Measurements from ENCODE around the gene FDX2.

The FDX2 gene

DNA sequence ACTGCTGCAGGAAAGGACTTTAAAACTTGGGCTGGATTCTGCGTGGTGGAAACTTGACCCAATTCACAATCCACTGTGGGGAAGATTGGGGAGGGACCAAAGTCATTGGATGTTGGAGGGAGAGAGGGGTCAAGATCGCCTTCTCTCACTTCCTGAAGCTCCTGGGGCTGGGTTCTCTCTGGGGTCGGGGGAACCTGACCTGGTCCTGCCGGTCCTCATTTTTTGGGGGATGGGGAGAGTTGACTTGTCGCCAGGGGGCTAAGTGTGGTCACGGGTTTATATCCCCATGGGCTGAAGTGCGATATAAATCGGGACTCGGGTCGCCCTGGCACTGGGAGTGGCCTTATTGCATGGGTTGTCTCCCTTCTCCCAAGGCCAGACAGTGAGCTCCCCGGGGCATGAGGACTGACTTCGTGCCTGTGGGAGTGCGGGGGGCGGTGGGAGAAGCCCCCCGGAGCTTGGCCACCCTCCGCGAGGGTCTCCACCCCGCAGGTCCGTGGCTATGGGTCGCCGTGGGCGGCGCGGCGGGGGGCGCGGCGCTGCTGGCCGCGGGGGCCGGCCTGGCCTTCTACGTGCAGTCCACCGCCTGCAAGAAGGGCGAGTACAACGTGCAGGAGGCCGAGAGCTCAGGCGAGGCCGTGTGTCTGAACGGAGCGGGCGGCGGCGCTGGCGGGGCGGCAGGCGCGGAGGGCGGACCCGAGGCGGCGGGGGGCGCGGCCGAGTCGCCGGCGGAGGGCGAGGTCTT, 19.8 kb downstream of the FDX2 start:
- DNase-seq, result no peak

GRCh38 chr19:10295305-10295846, 20.4 kb downstream of the FDX2 start:
- DNase-seq, result no peak

DNA sequence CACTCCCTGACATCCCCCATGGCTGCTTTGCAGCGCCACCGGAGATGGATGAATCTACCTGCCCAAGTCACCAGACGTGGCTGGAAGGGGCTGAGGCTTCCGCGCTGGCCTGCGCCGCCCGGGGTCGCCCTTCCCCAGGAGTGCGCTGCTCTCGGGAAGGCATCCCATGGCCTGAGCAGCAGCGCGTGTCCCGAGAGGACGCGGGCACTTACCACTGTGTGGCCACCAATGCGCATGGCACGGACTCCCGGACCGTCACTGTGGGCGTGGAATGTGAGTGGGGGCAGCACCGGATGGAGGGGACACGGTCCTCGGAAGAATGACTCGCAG, 21.5 kb downstream of the FDX2 start:
- DNase-seq, result no peak

DNA sequence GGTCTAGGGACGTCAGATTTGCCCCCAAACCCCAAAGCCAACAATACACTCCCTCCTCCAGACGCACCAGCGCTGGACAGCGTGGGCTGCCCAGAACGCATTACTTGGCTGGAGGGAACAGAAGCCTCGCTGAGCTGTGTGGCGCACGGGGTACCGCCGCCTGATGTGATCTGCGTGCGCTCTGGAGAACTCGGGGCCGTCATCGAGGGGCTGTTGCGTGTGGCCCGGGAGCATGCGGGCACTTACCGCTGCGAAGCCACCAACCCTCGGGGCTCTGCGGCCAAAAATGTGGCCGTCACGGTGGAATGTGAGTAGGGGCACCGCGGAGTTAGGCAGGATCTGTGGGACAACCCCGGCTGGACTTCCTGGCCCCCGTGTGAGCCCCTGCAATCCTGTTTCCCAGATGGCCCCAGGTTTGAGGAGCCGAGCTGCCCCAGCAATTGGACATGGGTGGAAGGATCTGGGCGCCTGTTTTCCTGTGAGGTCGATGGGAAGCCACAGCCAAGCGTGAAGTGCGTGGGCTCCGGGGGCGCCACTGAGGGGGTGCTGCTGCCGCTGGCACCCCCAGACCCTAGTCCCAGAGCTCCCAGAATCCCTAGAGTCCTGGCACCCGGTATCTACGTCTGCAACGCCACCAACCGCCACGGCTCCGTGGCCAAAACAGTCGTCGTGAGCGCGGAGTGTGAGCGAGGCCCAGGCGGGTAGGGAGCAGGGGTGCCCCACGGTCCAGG, 22.0 kb downstream of the FDX2 start:
- DNase-seq, result no peak

DNA sequence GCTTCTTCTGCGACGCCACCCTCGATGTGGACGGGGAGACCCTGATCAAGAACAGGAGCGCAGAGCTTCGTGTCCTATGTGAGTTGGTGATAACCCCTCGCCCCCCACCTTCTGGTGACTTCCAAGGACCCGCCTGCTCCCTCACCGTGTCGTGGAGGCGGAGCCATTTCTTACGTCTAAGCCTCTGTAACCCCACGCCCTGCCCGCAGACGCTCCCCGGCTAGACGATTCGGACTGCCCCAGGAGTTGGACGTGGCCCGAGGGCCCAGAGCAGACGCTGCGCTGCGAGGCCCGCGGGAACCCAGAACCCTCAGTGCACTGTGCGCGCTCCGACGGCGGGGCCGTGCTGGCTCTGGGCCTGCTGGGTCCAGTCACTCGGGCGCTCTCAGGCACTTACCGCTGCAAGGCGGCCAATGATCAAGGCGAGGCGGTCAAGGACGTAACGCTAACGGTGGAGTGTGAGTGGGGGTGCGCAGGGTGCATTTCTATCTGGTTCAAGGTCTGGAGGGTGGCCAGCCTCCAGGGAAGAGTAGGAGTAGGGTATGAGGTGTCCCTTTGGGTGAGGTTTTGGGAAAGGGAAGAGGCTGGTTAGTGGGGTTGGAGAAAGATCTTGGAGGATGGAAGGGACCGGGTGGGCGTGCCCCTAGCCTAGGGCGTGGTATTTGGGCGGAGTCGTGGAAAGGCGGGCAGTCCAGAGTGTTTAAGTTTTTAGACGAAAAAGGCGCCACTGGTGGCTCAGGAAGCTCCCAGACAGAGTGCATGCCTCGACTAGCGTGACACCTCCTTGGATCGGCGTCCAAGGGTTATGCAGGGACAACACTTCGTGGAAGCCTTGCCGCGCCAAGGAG, 22.8 kb downstream of the FDX2 start:
- DNase-seq, result no peak

GRCh38 chr19:10292206-10292788, 23.5 kb downstream of the FDX2 start:
- DNase-seq, result no peak

- no peak for DNase-seq
Observed at GRCh38 chr19:10291554-10292205, 24.1 kb downstream of the FDX2 start.

- DNase-seq, result no peak
Observed at GRCh38 chr19:10290876-10291553, 24.8 kb downstream of the FDX2 start.

DNA sequence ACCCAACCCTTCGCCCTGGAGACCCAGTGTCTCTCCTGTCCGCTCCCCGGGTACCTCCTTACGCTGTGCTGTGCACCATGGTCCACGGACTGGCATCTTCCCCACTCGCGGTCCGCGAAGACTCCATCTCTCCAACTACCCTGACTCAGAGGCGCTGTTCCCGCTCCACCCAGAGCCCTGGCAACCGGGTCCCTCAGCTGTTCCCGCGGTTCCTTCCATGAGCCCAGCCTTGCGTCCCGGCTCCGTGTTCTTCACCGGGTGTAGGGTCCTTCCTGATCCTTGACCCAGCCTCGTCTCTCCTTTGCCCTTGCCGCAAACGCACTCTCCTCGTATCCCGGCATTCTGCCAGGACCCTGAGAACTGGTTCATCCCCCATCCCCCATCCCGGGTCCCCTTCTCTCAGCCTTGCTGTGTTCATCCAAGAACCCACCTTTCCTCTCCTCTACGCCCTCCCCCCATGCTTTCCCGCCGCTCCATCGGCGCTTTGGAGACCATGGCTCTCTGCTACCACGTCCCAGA, 25.4 kb downstream of the FDX2 start:
- DNase-seq, result no peak

DNA sequence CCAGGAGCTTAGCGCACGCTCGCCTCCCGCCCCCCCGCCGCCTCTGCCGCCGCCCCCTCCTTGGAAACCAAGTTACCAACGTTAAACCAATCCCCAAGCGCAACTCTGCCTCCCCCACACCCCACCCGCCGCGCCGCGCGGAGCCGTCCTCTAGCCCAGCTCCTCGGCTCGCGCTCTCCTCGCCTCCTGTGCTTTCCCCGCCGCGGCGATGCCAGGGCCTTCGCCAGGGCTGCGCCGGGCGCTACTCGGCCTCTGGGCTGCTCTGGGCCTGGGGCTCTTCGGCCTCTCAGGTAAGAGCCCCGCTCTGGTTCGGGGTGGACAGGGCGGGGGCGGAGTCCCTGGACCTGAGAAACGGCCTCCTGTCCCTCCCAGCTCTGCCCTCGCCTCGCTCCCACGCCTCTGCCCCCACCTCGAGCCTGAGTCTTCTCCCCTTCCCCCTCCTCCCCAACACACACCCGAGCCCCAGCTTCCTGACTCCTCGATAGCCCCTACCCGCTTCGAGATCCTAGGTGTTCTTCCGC, 25.9 kb downstream of the FDX2 start, which contains the start of gene ICAM5:
Gene ICAM5, plus strand, starts transcription at position 117 of the 521 bp plus-strand sequence. Its CDS starts 92 bp downstream, at position 209.
- no peak for DNase-seq

GRCh38 chr19:10289167-10289835, 26.5 kb downstream of the FDX2 start:
- DNase-seq, result no peak

- no peak for DNase-seq
Observed at GRCh38 chr19:10288662-10289166, 27.1 kb downstream of the FDX2 start.

GRCh38 chr19:10286803-10287737, 28.7 kb downstream of the FDX2 start, which contains the start of gene ICAM4:
TSS of gene ICAM4 (plus strand) at chr19:10286955. CDS start at chr19:10287013, 58 bp downstream.
- DNase-seq, result no peak

DNA sequence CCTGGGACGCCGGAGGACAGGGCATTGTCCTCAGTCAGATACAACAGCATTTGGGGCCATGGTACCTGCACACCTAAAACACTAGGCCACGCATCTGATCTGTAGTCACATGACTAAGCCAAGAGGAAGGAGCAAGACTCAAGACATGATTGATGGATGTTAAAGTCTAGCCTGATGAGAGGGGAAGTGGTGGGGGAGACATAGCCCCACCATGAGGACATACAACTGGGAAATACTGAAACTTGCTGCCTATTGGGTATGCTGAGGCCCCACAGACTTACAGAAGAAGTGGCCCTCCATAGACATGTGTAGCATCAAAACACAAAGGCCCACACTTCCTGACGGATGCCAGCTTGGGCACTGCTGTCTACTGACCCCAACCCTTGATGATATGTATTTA, 30.4 kb downstream of the FDX2 start:
- DNase-seq, result no peak

GRCh38 chr19:10284960-10285278, 30.9 kb downstream of the FDX2 start:
- DNase-seq, result no peak

DNA sequence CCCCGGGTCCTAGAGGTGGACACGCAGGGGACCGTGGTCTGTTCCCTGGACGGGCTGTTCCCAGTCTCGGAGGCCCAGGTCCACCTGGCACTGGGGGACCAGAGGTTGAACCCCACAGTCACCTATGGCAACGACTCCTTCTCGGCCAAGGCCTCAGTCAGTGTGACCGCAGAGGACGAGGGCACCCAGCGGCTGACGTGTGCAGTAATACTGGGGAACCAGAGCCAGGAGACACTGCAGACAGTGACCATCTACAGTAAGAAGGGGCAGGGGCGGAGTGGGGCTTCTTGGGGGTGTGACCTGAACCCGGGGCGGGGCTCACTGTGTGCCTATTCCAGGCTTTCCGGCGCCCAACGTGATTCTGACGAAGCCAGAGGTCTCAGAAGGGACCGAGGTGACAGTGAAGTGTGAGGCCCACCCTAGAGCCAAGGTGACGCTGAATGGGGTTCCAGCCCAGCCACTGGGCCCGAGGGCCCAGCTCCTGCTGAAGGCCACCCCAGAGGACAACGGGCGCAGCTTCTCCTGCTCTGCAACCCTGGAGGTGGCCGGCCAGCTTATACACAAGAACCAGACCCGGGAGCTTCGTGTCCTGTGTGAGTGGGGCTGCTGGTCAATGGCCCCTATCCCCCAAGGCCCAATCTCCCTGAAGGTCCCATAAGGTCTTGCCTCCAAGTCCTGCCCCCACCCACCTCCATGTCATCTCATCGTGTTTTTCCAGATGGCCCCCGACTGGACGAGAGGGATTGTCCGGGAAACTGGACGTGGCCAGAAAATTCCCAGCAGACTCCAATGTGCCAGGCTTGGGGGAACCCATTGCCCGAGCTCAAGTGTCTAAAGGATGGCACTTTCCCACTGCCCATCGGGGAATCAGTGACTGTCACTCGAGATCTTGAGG, 31.5 kb downstream of the FDX2 start:
- DNase-seq, result no peak

DNA sequence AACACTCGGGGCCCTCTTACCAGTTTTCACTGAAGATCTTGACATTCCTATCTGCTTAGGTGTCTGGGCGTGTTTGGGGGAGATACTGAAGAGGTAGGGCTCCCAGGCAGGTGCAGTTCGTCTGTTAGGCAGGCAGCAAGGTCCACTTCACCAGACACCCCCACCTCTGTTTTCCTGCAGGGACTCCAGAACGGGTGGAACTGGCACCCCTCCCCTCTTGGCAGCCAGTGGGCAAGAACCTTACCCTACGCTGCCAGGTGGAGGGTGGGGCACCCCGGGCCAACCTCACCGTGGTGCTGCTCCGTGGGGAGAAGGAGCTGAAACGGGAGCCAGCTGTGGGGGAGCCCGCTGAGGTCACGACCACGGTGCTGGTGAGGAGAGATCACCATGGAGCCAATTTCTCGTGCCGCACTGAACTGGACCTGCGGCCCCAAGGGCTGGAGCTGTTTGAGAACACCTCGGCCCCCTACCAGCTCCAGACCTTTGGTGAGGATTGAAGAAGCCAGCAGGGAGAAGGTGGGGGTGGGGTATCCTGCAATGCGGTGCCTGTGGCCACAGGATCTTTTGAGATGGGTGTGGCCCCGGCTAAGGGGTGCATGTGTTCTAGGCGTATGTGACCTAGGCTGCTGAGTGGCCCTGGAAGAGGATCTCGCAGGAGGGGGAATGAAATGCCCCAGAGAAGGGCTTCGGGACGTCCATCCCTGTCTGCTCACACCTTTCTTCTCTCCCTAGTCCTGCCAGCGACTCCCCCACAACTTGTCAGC, 32.3 kb downstream of the FDX2 start:
- no peak for DNase-seq
